Osteocyte (in vitro differentiated cells): ENCODE data around the gene GNG13. TPM values are rescaled to one million over a fixed set of nuclear protein-coding genes. Genes with fewer than 3 reads are reported as not detected.

Experiments
- DNase-seq: peaks from one replicate; pipeline ENCODE4 v3.0.0; 2021; ENCODE audit warnings: mixed read lengths; ENCODE audit not compliant: unreplicated experiment; ENCODE audit errors: extremely low spot score
- H3K27ac Mint-ChIP-seq: one replicate; pipeline ENCODE4 v1.8.0; 2021; ENCODE audit warnings: mild to moderate bottlenecking, mixed read lengths; ENCODE audit not compliant: unreplicated experiment
- H3K27me3 Mint-ChIP-seq: one replicate; pipeline ENCODE4 v1.8.0; 2021; ENCODE audit warnings: mixed read lengths; ENCODE audit not compliant: unreplicated experiment
- H3K36me3 Mint-ChIP-seq: one replicate; pipeline ENCODE4 v1.8.0; 2021; ENCODE audit warnings: mixed read lengths; ENCODE audit not compliant: unreplicated experiment
- H3K4me1 Mint-ChIP-seq: one replicate; pipeline ENCODE4 v1.8.0; 2021; ENCODE audit warnings: mixed read lengths; ENCODE audit not compliant: unreplicated experiment
- H3K4me3 Mint-ChIP-seq: one replicate; pipeline ENCODE4 v1.8.0; 2021; ENCODE audit warnings: mild to moderate bottlenecking, moderate library complexity, mixed read lengths; ENCODE audit not compliant: unreplicated experiment
- H3K9me3 Mint-ChIP-seq: one replicate; pipeline ENCODE4 v1.8.0; 2021; ENCODE audit warnings: mixed read lengths; ENCODE audit not compliant: unreplicated experiment
- total RNA-seq: library from RNA; stranded (reverse); gene quantifications from 2 replicates; pipeline ENCODE4 v1.2.1, GENCODE V29; 2021
- TF ChIP-seq, protein P1 (sequence below): fragments of 200-600 bp; sonication (generic); IDR thresholded peaks from 2 replicates; pipeline ENCODE4 v1.5.0; 2021; ENCODE audit warnings: antibody characterized with exemption, mild to moderate bottlenecking, moderate library complexity

GNG13 gene
- total RNA-seq, 1 donor from 2014 or later = not detected

- Mint-ChIP-seq H3K4me1 (peaks cover 5% of the 10 kb centered on the region), H3K36me3 (no peaks in the 10 kb centered on the region), H3K27ac (no peak overlapping the region), H3K4me3 (no peak overlapping the region), H3K27me3 (peaks cover 2% of the 10 kb centered on the region), H3K9me3 (no peaks in the 10 kb centered on the region)
- TF ChIP-seq, protein P1, sequence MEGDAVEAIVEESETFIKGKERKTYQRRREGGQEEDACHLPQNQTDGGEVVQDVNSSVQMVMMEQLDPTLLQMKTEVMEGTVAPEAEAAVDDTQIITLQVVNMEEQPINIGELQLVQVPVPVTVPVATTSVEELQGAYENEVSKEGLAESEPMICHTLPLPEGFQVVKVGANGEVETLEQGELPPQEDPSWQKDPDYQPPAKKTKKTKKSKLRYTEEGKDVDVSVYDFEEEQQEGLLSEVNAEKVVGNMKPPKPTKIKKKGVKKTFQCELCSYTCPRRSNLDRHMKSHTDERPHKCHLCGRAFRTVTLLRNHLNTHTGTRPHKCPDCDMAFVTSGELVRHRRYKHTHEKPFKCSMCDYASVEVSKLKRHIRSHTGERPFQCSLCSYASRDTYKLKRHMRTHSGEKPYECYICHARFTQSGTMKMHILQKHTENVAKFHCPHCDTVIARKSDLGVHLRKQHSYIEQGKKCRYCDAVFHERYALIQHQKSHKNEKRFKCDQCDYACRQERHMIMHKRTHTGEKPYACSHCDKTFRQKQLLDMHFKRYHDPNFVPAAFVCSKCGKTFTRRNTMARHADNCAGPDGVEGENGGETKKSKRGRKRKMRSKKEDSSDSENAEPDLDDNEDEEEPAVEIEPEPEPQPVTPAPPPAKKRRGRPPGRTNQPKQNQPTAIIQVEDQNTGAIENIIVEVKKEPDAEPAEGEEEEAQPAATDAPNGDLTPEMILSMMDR = no peak
- no peak for DNase-seq
These were observed 17.6 kb upstream of the GNG13 start for GRCh38 chr16:818132-818531.

- peaks cover 2% of the 10 kb centered on the region for H3K27me3 Mint-ChIP-seq
- peaks cover 5% of the 10 kb centered on the region for H3K4me1 Mint-ChIP-seq
- H3K36me3 Mint-ChIP-seq = no peaks in the 10 kb centered on the region
- TF ChIP-seq, protein P1 = no peak
- H3K27ac Mint-ChIP-seq = no peak overlapping the region
- no peaks in the 10 kb centered on the region for H3K9me3 Mint-ChIP-seq
- H3K4me3 Mint-ChIP-seq = no peak overlapping the region
- no peak for DNase-seq
These were observed 16.7 kb upstream of the GNG13 start for GRCh38 chr16:817001-817906.

- Mint-ChIP-seq H3K27ac (no peak overlapping the region), H3K36me3 (no peaks in the 10 kb centered on the region), H3K9me3 (no peaks in the 10 kb centered on the region), H3K27me3 (peaks cover 3% of the 10 kb centered on the region), H3K4me1 (peaks cover 5% of the 10 kb centered on the region), H3K4me3 (no peak overlapping the region)
- DNase-seq = no peak
- TF ChIP-seq, protein P1 = no peak
These were observed 15.3 kb upstream of the GNG13 start for GRCh38 chr16:815861-816260.

DNA sequence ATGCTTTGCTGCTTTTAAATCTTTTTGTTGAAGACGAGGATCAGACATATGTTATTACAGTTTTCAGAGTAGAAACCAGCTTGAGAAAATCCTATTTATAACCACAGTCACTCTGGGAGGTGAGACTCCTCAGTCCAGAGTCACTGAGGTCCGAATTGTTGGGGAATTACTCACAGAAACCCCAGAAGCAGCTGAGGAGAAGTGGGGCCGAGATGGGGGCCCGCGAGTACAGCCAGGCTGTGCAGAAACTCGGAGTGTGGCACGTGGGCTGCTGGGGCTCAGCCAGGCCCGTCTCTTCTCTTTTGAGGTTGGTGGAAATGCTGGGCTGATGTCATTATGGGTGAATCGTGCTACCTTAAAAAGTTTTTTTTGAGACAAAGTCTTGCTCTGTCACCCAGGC lies 14.4 kb upstream of the GNG13 start:
- H3K27me3 Mint-ChIP-seq = peaks cover 3% of the 10 kb centered on the region
- no peak overlapping the region for H3K4me3 Mint-ChIP-seq
- H3K4me1 Mint-ChIP-seq = peaks cover 5% of the 10 kb centered on the region
- no peak for DNase-seq
- no peaks in the 10 kb centered on the region for H3K36me3 Mint-ChIP-seq
- TF ChIP-seq, protein P1 = no peak
- no peaks in the 10 kb centered on the region for H3K9me3 Mint-ChIP-seq
- H3K27ac Mint-ChIP-seq = no peak overlapping the region

DNA sequence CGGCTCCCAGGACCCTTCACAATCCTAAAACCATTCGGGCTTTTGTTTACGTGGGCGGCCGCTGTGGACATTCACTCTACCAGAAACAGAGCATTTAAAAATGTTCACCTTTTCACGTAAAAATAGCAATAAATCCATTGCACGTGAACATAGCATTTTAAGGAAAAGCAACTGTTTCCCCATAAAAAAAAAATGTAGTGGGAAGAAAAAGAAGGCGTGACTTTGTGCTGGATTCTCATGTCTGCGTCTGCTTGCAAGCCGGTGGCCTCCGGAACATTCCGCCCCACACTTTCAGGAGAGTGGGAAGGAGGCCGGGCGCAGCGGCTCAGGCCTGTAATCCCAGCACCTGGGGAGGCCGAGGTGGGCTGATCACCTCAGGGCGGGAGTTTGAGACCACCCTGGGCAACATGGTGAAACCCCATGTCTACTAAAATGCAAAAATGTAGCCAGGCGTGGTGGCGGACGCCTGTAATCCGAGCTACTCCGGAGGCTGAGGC lies 13.4 kb upstream of the GNG13 start:
- DNase-seq = no peak
- Mint-ChIP-seq H3K4me1 (peaks cover 5% of the 10 kb centered on the region), H3K27ac (no peak overlapping the region), H3K27me3 (peaks cover 3% of the 10 kb centered on the region), H3K9me3 (no peaks in the 10 kb centered on the region), H3K36me3 (no peaks in the 10 kb centered on the region), H3K4me3 (no peak overlapping the region)
- TF ChIP-seq, protein P1 = peak; percentile 2
